H1 (cell line): ENCODE data around the gene ZMPSTE24. TPM values are rescaled to one million over a fixed set of nuclear protein-coding genes. Genes with fewer than 3 reads are reported as not detected.

Source experiments
- CTCF ChIA-PET: fragments of 300-600 bp; sonication (Branson Sonifier 250); formaldehyde crosslinking; loops from one replicate; lab custom pipeline; 2021; ENCODE audit not compliant: partially characterized antibody; lab: Charles Lee
- POLR2A ChIA-PET: fragments of 300-600 bp; sonication (Branson Sonifier 250); formaldehyde crosslinking; loops from one replicate; lab custom pipeline; 2021; ENCODE audit warnings: inconsistent platforms; ENCODE audit not compliant: partially characterized antibody; lab: Charles Lee
- DNase-seq, 2 experiments: peaks; one replicate each; pipeline versions ENCODE4 v3.0.0 to v3.0.0-alpha.2; 2010 to 2022; ENCODE audit warnings: low spot score in 2 of 2, low read depth in 1 of 2, mixed read lengths in 1 of 2
- FAIRE-seq: peaks from 2 replicates; lab custom pipeline; 2011; peaks lifted over from hg19 to GRCh38; lab: Jason Lieb, UNC
- H2AFZ ChIP-seq: 2 replicates; pipeline ENCODE4 v1.8.1; 2012; ENCODE audit warnings: low read length, inconsistent platforms
- H2AK5ac ChIP-seq: 2 replicates; pipeline ENCODE4 v1.6.1; 2013; ENCODE audit warnings: low read depth, low read length
- H2BK120ac ChIP-seq: replicated peaks from 2 replicates; pipeline ENCODE3; 2013; ENCODE audit warnings: low read depth, low read length, inconsistent platforms
- H2BK12ac ChIP-seq: 2 replicates; pipeline ENCODE4 v1.6.1; 2013; ENCODE audit warnings: low read depth, low read length
- H2BK15ac ChIP-seq: 2 replicates; pipeline ENCODE4 v1.6.1; 2013; ENCODE audit warnings: low read length
- H2BK20ac ChIP-seq: 2 replicates; pipeline ENCODE4 v1.6.1; 2013; ENCODE audit warnings: low read length
- H2BK5ac ChIP-seq: 2 replicates; pipeline ENCODE4 v1.6.1; 2013; ENCODE audit warnings: low read depth, low read length
- H3K14ac ChIP-seq: 2 replicates; pipeline ENCODE4 v1.6.1; 2013; ENCODE audit warnings: inconsistent platforms; ENCODE audit not compliant: insufficient read length
- H3K18ac ChIP-seq: 2 replicates; pipeline ENCODE4 v1.6.1; 2013; ENCODE audit warnings: low read length; ENCODE audit errors: extremely low read depth
- H3K23ac ChIP-seq: 2 replicates; pipeline ENCODE4 v1.6.1; 2013; ENCODE audit warnings: inconsistent platforms; ENCODE audit not compliant: insufficient read length
- H3K23me2 ChIP-seq: 2 replicates; pipeline ENCODE4 v1.6.1; 2013; ENCODE audit warnings: low read depth, low read length
- H3K27ac ChIP-seq: 2 replicates; pipeline ENCODE4 v1.6.1; 2011; ENCODE audit warnings: low read depth, low read length, inconsistent platforms
- H3K27me3 ChIP-seq, 4 experiments: replicated peaks in 1 of 4; 1 replicate in 1 of 4; 2 replicates in 3 of 4; pipeline versions ENCODE4 v1.6.1 to v1.8.1; 2011 to 2013; ENCODE audit warnings: low read length in 3 of 4, mild to moderate bottlenecking in 3 of 4, inconsistent platforms in 2 of 4, mixed read lengths in 2 of 4, moderate library complexity in 1 of 4; ENCODE audit not compliant: control insufficient read depth in 3 of 4, insufficient read depth in 3 of 4; ENCODE audit errors: extremely low read depth in 1 of 4
- H3K36me3 ChIP-seq, 4 experiments: 2 replicates each; pipeline versions ENCODE4 v1.6.1 to v1.8.1; 2011 to 2013; ENCODE audit warnings: mild to moderate bottlenecking in 4 of 4, low read length in 3 of 4, moderate library complexity in 2 of 4, control low read depth in 1 of 4, inconsistent platforms in 1 of 4; ENCODE audit not compliant: insufficient read depth in 4 of 4, control insufficient read depth in 2 of 4
- H3K4ac ChIP-seq: replicated peaks from 2 replicates; pipeline ENCODE3; 2013; ENCODE audit warnings: low read length, low read depth, mixed read lengths, inconsistent platforms; ENCODE audit not compliant: insufficient read length
- H3K4me1 ChIP-seq, 4 experiments: replicated peaks in 1 of 4; 1 replicate in 1 of 4; 2 replicates in 3 of 4; pipeline versions ENCODE4 v1.6.1 to v1.8.1; 2011 to 2013; ENCODE audit warnings: low read length in 3 of 4, inconsistent platforms in 2 of 4, mixed read lengths in 1 of 4; ENCODE audit not compliant: insufficient read depth in 4 of 4, control insufficient read depth in 3 of 4
- H3K4me2 ChIP-seq, 2 experiments: 2 replicates each; pipeline versions ENCODE4 v1.6.1 to v1.8.1; 2011 to 2013; ENCODE audit warnings: low read depth in 2 of 2, low read length in 2 of 2, control low read depth in 1 of 2, inconsistent platforms in 1 of 2, mild to moderate bottlenecking in 1 of 2; ENCODE audit not compliant: insufficient read depth in 1 of 2
- H3K4me3 ChIP-seq, 4 experiments: fragments of 200-600, 300-600 bp in 1 of 4; sonication (generic), shearing (Covaris generic), sonication (Bioruptor Twin) in 1 of 4; 2 replicates each; pipeline versions ENCODE4 v1.5.1 to v1.8.1; 2011 to 2016; ENCODE audit warnings: low read length in 4 of 4, low read depth in 3 of 4, control low read depth in 2 of 4, inconsistent platforms in 2 of 4, mild to moderate bottlenecking in 2 of 4, mixed read lengths in 1 of 4, moderate library complexity in 1 of 4; ENCODE audit not compliant: insufficient read depth in 2 of 4; ENCODE audit errors: extremely low read depth in 1 of 4
- H3K56ac ChIP-seq: replicated peaks from 2 replicates; pipeline ENCODE3; 2013; ENCODE audit warnings: low read depth, mild to moderate bottlenecking, mixed read lengths, low read length, inconsistent platforms; ENCODE audit not compliant: insufficient read length
- H3K79me1 ChIP-seq: 2 replicates; pipeline ENCODE4 v1.6.1; 2013; ENCODE audit warnings: low read depth, low read length, control low read depth
- H3K79me2 ChIP-seq, 2 experiments: 2 replicates each; pipeline versions ENCODE4 v1.6.1 to v1.8.1; 2012 to 2013; ENCODE audit warnings: low read length in 2 of 2, mild to moderate bottlenecking in 2 of 2, inconsistent platforms in 1 of 2; ENCODE audit not compliant: insufficient read depth in 2 of 2, control insufficient read depth in 1 of 2
- H3K9ac ChIP-seq, 4 experiments: replicated peaks in 1 of 4; 1 replicate in 1 of 4; 2 replicates in 3 of 4; pipeline versions ENCODE4 v1.6.1 to v1.8.1; 2011 to 2013; ENCODE audit warnings: low read depth in 3 of 4, low read length in 3 of 4, control low read depth in 2 of 4, mild to moderate bottlenecking in 2 of 4, moderate library complexity in 2 of 4, inconsistent platforms in 1 of 4; ENCODE audit errors: extremely low read depth in 1 of 4
- H3K9me3 ChIP-seq, 2 experiments: 2 replicates each; pipeline versions ENCODE4 v1.6.1 to v1.8.1; 2012 to 2013; ENCODE audit warnings: mild to moderate bottlenecking in 2 of 2, moderate library complexity in 2 of 2, control low read depth in 1 of 2, inconsistent platforms in 1 of 2, low read depth in 1 of 2, low read length in 1 of 2, mixed read lengths in 1 of 2; ENCODE audit not compliant: insufficient read depth in 2 of 2
- H4K20me1 ChIP-seq, 2 experiments: replicated peaks in 1 of 2; 2 replicates each; pipeline versions ENCODE3 to v1.8.1; 2011 to 2013; ENCODE audit warnings: inconsistent platforms in 2 of 2, low read length in 2 of 2, mild to moderate bottlenecking in 1 of 2; ENCODE audit not compliant: insufficient read depth in 2 of 2, control insufficient read depth in 1 of 2
- H4K5ac ChIP-seq: 2 replicates; pipeline ENCODE4 v1.6.1; 2013; ENCODE audit warnings: low read length, low read depth, mixed read lengths, inconsistent platforms; ENCODE audit not compliant: insufficient read length
- H4K8ac ChIP-seq: 2 replicates; pipeline ENCODE4 v1.8.0; 2013; ENCODE audit warnings: mild to moderate bottlenecking, moderate library complexity, low read length, inconsistent platforms; ENCODE audit not compliant: insufficient read depth; ENCODE audit errors: extremely low read depth
- H4K91ac ChIP-seq: replicated peaks from 2 replicates; pipeline ENCODE3; 2013; ENCODE audit warnings: low read length, mixed read lengths, inconsistent platforms; ENCODE audit not compliant: insufficient read length
- BACH1 ChIP-seq: IDR thresholded peaks from 2 replicates; pipeline ENCODE4 v1.6.1; 2012; ENCODE audit warnings: low read length, improper control_type of control experiment
- HDAC6 ChIP-seq: IDR thresholded peaks from one replicate; pipeline ENCODE4 v1.7.1; 2012; ENCODE audit warnings: low read depth, mild to moderate bottlenecking, inconsistent platforms, low read length, moderate library complexity
- JUN ChIP-seq: IDR thresholded peaks from 2 replicates; pipeline ENCODE4 v1.6.1; 2011; ENCODE audit warnings: low read depth, mild to moderate bottlenecking, improper control_type of control experiment, low read length
- NANOG ChIP-seq: IDR thresholded peaks from 2 replicates; pipeline ENCODE4 v1.6.1; 2011; ENCODE audit warnings: low read length, low read depth, mild to moderate bottlenecking, inconsistent platforms; ENCODE audit not compliant: insufficient read depth, poor library complexity, severe bottlenecking
- POU5F1 ChIP-seq: IDR thresholded peaks from 2 replicates; pipeline ENCODE4 v1.6.1; 2011; ENCODE audit warnings: low read depth, mild to moderate bottlenecking, low read length, moderate library complexity
- RFX5 ChIP-seq: IDR thresholded peaks from 2 replicates; pipeline ENCODE4 v1.6.1; 2011; ENCODE audit warnings: low read depth, low read length, improper control_type of control experiment, borderline replicate concordance
- SAP30 ChIP-seq: fragments of 300-600 bp; sonication (generic); IDR thresholded peaks from 2 replicates; pipeline ENCODE4 v1.7.1; 2012; ENCODE audit warnings: low read length, moderate library complexity, mild to moderate bottlenecking, inconsistent platforms; ENCODE audit not compliant: insufficient read depth, insufficient replicate concordance
- TAF7 ChIP-seq: optimal IDR thresholded peaks from 2 replicates; pipeline ENCODE3; 2011; ENCODE audit warnings: low read depth, mild to moderate bottlenecking, inconsistent platforms, low read length, moderate library complexity, borderline replicate concordance
- WGBS, 2 experiments: shearing (Covaris generic) in 1 of 2; methylation state at CpG; one replicate each; pipeline versions ENCODE4 v1.1.6 to v1.1.7; 2013 to 2015; ENCODE audit warnings: low lambda C conversion rate in 2 of 2, mixed read lengths in 2 of 2, inconsistent platforms in 1 of 2, low coverage in 1 of 2, missing lambda C conversion rate in 1 of 2; ENCODE audit not compliant: insufficient replicate concordance in 2 of 2, insufficient coverage in 1 of 2, insufficient read length in 1 of 2; ENCODE audit errors: extremely low coverage in 1 of 2, missing lambda C conversion rate in 1 of 2; 5-methylcytosine and 5-hydroxymethylcytosine counted together
- polyA plus RNA-seq, 7 experiments: library from polyadenylated mRNA; depleted of rRNA in 3 of 7; stranded (reverse) in 5 of 7; unstranded in 2 of 7; fragments of >200 nt in 5 of 7; fragments of 200-250 nt in 2 of 7; gene quantifications; 1 replicate in 5 of 7; 2 replicates in 1 of 7; 4 replicates in 1 of 7; pipeline versions ENCODE4 v1.2.1 to v1.2.3, GENCODE V29; 2011 to 2013; ENCODE audit warnings: missing spikeins in 2 of 7, mixed read lengths in 2 of 7
- total RNA-seq: library from RNA; stranded (reverse); fragmentation: NEBNext Ultra II Directional; extraction: Animal tissue kit (Norgen Biotek cat#: 25700); gene quantifications from 2 replicates; pipeline ENCODE4 v1.2.1, GENCODE V29; 2021

Gene ZMPSTE24
- total and polyA plus RNA-seq, 2 of the 8 experiments (the other 6 are each of a cell fraction or from before 2014, with no cell fraction given): 12.7 to 42.9 TPM

DNA sequence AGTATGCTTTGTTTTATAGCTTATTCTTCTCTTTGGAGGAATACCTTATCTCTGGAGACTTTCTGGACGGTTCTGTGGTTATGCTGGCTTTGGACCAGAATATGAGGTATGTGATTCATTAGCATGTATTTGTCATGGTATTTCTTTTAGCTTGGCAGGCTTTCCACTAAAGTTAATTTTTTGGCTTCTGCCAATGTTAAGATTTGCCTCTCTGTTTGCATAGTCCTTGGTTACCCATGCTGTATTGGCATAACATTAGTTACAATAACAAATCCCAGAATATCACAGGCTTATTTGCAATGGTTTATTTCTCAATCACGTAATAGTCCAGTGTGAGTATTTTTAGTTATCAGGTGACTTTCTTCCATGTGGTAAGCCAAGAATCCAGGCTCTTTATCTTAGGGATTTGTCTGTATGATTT, 9.7 kb downstream of the ZMPSTE24 start:
- Histone ChIP-seq H2BK15ac (no peak overlapping the region), H3K14ac (no peak overlapping the region), H2BK120ac (no peak overlapping the region), H4K5ac (no peak overlapping the region), H3K79me1 (no peaks in the 10 kb centered on the region), H2BK5ac (no peak overlapping the region), H2AK5ac (no peak overlapping the region), H3K18ac (no peak overlapping the region), H3K56ac (no peak overlapping the region), H2BK20ac (no peak overlapping the region), H3K23me2 (no peaks in the 10 kb centered on the region; the same call in 1 of the 2 replicates), H3K79me2 (no peaks in the 10 kb centered on the region; a peak in 2 of 4 replicates), H3K9ac (no peak overlapping the region), H3K27me3 (no peaks in the 10 kb centered on the region), H3K9me3 (no peaks in the 10 kb centered on the region), H4K91ac (no peak overlapping the region), H3K23ac (no peak overlapping the region), H3K4me3 (no peak overlapping the region), H2AFZ (no peak overlapping the region), H4K20me1 (peaks cover 1 to 2% of the 10 kb centered on the region in 2 experiments), H3K27ac (no peak overlapping the region), H3K36me3 (peaks cover 6 to 56% (median 21%) of the 10 kb centered on the region in 4 experiments), H3K4me2 (no peak overlapping the region), H4K8ac (no peak overlapping the region), H3K4ac (no peak overlapping the region), H2BK12ac (no peak overlapping the region), H3K4me1 (no peaks in the 10 kb centered on the region)
- DNase-seq (no peak), FAIRE-seq (no peak)
- ChIA-PET CTCF (interaction anchor here (0.6 to 2.0 kb wide), 2 partner anchors 71 to 235 kb away, joined by 3 to 6 read pairs; no protein-coding TSS in a partner anchor), POLR2A (interaction anchor here (1.3 to 1.5 kb wide), 2 partner anchors 9 to 12 kb away, joined by 3 read pairs; no protein-coding TSS in a partner anchor)
- TF ChIP-seq HDAC6 (no peak), JUN (no peak), POU5F1 (no peak), RFX5 (no peak), TAF7 (no peak), NANOG (no peak), SAP30 (no peak), BACH1 (no peak)
- 89% methylated on average over 2 of the region's 2 CpGs; no CpG with 5 or more reads in 1 of the 2 experiments for WGBS, 2 experiments
